OCI-LY1 (cell line): ENCODE results near the gene ADAM12.

Source experiments
- H2AFZ ChIP-seq: fragments of 200-600 bp; sonication (generic), shearing (Covaris generic); 2 replicates; pipeline ENCODE4 v1.6.0; 2014; ENCODE audit warnings: antibody characterized with exemption, mild to moderate bottlenecking, low read length
- H3F3A ChIP-seq: fragments of 200-600 bp; sonication (generic), shearing (Covaris generic); 2 replicates; pipeline ENCODE4 v1.6.0; 2014; ENCODE audit warnings: mild to moderate bottlenecking, antibody characterized with exemption, low read length, moderate library complexity; ENCODE audit not compliant: insufficient read depth
- H3K27ac ChIP-seq: fragments of 200-600 bp; sonication (generic); 2 replicates; pipeline ENCODE4 v1.5.1; 2014; ENCODE audit warnings: low read length, mixed run types, mild to moderate bottlenecking, low read depth; ENCODE audit not compliant: poor library complexity, severe bottlenecking
- H3K27me3 ChIP-seq: fragments of 200-600 bp; sonication (generic); 2 replicates; pipeline ENCODE4 v1.6.0; 2014; ENCODE audit warnings: antibody characterized with exemption, mild to moderate bottlenecking, low read length, moderate library complexity; ENCODE audit not compliant: insufficient read depth
- H3K36me3 ChIP-seq: fragments of 200-600 bp; sonication (generic); 2 replicates; pipeline ENCODE4 v1.6.1; 2014; ENCODE audit warnings: mild to moderate bottlenecking, antibody characterized with exemption, low read length, moderate library complexity, mixed read lengths; ENCODE audit not compliant: insufficient read depth
- H3K4me1 ChIP-seq: fragments of 200-600 bp; sonication (generic); 2 replicates; pipeline ENCODE4 v1.5.1; 2014; ENCODE audit warnings: mild to moderate bottlenecking, low read length, moderate library complexity; ENCODE audit not compliant: insufficient read depth, severe bottlenecking
- H3K4me2 ChIP-seq: fragments of 200-600 bp; sonication (generic), shearing (Covaris generic); 2 replicates; pipeline ENCODE4 v1.6.1; 2014; ENCODE audit warnings: low read length
- H3K4me3 ChIP-seq: fragments of 200-600 bp; sonication (generic); 2 replicates; pipeline ENCODE4 v1.5.1; 2014; ENCODE audit warnings: low read length, low read depth, mild to moderate bottlenecking, mixed read lengths; ENCODE audit not compliant: poor library complexity, severe bottlenecking
- H3K79me2 ChIP-seq: fragments of 200-600 bp; shearing (Covaris generic); 2 replicates; pipeline ENCODE4 v1.6.1; 2016; ENCODE audit warnings: mixed run types, low read length, mixed read lengths; ENCODE audit not compliant: insufficient read depth
- H3K9ac ChIP-seq: fragments of 200-600 bp; sonication (generic), shearing (Covaris generic); 2 replicates; pipeline ENCODE4 v1.6.1; 2014; ENCODE audit warnings: mild to moderate bottlenecking, low read length, mixed read lengths
- H3K9me2 ChIP-seq: fragments of 200-600 bp; sonication (generic), shearing (Covaris generic); 2 replicates; pipeline ENCODE4 v1.6.1; 2014; ENCODE audit warnings: low read depth, mild to moderate bottlenecking, low read length, mixed read lengths
- H3K9me3 ChIP-seq: fragments of 200-600 bp; shearing (Covaris generic); 2 replicates; pipeline ENCODE4 v1.6.1; 2014; ENCODE audit warnings: low read length, mixed read lengths
- H4K20me1 ChIP-seq: fragments of 200-600 bp; sonication (generic), shearing (Covaris generic); 2 replicates; pipeline ENCODE4 v1.6.0; 2016; ENCODE audit warnings: mild to moderate bottlenecking, low read length; ENCODE audit not compliant: insufficient read depth
- EZH2 ChIP-seq: fragments of 200-600 bp; sonication (generic), shearing (Covaris generic); IDR thresholded peaks from 2 replicates; pipeline ENCODE4 v1.8.0; 2017; ENCODE audit warnings: borderline replicate concordance, mixed run types, mild to moderate bottlenecking, antibody characterized with exemption, low read length, moderate library complexity, mixed read lengths
- TF ChIP-seq, protein P1 (sequence below): fragments of 200-600 bp; sonication (generic), shearing (Covaris generic); IDR thresholded peaks from 2 replicates; pipeline ENCODE4 v1.5.1; 2017; ENCODE audit warnings: mild to moderate bottlenecking, antibody characterized with exemption, low read length, moderate library complexity, mixed read lengths

The ADAM12 gene

DNA sequence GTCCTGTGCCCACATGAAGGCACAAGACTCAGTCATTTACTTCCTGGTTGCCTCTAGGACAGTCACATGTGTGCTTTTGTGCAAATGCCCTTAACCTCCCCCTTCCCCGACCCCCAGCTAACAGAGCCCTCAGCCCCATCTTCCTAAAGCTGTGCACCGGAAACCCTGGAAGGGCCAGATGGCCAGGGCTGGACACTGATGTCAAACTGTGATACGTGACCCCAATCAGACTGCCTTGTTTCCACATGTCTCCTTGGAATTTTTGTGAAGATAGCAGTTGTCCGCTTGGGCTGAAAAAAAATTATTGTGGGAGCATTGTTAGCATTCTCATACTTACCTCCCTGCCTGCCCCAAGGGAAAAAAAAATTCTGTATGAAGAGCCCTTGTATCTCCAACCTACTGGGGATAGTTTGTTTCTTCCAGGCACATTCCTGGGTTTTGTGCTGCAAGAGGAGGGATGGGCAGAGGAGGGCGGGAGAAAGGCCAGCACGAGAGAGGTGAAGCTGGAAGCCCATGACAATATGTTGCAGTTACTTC, 17.0 kb upstream of the ADAM12 start:
- Histone ChIP-seq H3K4me1 (no peaks in the 10 kb centered on the region), H3K36me3 (no peaks in the 10 kb centered on the region), H3K9me2 (no peaks in the 10 kb centered on the region), H2AFZ (no peak overlapping the region), H4K20me1 (no peaks in the 10 kb centered on the region), H3K9me3 (no peaks in the 10 kb centered on the region), H3K27ac (no peak overlapping the region), H3K79me2 (no peaks in the 10 kb centered on the region), H3K9ac (no peak overlapping the region), H3F3A (no peaks in the 10 kb centered on the region), H3K4me3 (no peak overlapping the region), H3K4me2 (no peak overlapping the region), H3K27me3 (no peaks in the 10 kb centered on the region)
- TF ChIP-seq, protein P1, sequence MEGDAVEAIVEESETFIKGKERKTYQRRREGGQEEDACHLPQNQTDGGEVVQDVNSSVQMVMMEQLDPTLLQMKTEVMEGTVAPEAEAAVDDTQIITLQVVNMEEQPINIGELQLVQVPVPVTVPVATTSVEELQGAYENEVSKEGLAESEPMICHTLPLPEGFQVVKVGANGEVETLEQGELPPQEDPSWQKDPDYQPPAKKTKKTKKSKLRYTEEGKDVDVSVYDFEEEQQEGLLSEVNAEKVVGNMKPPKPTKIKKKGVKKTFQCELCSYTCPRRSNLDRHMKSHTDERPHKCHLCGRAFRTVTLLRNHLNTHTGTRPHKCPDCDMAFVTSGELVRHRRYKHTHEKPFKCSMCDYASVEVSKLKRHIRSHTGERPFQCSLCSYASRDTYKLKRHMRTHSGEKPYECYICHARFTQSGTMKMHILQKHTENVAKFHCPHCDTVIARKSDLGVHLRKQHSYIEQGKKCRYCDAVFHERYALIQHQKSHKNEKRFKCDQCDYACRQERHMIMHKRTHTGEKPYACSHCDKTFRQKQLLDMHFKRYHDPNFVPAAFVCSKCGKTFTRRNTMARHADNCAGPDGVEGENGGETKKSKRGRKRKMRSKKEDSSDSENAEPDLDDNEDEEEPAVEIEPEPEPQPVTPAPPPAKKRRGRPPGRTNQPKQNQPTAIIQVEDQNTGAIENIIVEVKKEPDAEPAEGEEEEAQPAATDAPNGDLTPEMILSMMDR = no peak
- TF ChIP-seq EZH2 = no peak

DNA sequence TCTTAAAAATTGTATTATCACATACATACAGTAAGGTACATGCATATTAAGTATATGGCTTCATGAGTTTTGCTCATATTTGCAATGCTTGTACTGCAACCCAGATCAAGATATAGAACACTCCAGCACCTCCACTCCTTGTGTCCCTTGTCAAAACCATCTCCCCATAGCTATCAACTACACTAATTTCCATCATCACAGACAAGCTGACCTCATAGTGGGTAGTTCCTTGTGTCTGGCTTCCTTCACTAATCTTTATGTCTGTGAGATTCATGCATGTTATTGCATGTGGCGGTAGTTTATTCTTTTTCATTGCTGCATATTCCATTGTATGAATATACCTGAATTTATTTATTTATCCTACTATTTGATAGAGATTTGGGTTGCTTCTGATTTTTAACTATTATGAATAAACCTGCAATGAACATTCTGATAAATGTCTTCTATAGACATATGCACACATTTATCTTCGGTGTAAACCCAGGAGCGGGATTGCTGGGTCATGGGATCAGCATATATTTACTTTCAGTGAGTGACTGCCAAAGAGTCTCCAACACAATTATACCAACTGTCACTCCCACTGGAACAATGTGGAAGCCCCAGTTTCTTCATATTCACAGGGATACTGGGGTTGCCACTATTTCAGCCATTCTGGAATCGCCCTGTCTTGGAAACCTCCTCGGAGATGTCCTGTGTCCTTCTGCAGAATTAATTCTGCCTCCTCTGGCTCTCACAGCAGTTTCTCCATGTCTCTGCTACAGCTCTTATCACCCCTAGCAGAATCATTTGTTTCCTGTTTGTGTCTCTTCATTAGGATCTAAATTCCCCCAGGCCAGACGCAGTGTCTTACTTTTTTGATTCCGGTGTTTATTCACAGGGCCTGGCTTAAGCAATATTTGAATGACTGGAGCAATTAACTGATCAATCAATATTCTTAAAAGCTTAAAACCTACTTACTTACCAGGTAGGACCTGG, 14.7 kb upstream of the ADAM12 start:
- Histone ChIP-seq H3K27ac (no peak overlapping the region), H3K27me3 (no peaks in the 10 kb centered on the region), H3K9me2 (no peaks in the 10 kb centered on the region), H3K4me3 (no peak overlapping the region), H4K20me1 (no peaks in the 10 kb centered on the region), H3K4me1 (no peaks in the 10 kb centered on the region), H3K4me2 (no peak overlapping the region), H2AFZ (no peak overlapping the region), H3F3A (no peaks in the 10 kb centered on the region), H3K79me2 (no peaks in the 10 kb centered on the region), H3K36me3 (no peaks in the 10 kb centered on the region), H3K9me3 (no peaks in the 10 kb centered on the region), H3K9ac (no peak overlapping the region)
- TF ChIP-seq, protein P1 = no peak
- TF ChIP-seq EZH2 = no peak

DNA sequence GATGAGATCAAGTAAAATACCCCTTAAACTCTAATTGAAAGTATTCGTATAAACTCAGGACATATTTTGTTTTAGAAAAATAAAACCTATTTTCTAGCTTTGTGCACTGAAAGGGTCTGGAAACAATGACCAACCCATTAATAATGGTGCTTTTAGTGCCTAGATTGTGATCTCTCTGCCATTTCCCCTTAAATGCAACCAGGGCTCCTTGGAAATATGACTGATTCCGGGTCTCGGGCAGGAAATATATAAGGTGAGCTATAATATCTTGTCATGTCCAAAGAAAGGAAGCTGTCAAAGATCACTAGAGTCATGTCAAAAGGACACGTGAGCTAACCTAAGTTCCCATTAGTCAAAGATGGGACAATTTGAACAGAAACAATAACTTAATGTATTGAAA, 12.4 kb upstream of the ADAM12 start:
- Histone ChIP-seq H3K27ac (no peak overlapping the region), H3K9me3 (no peaks in the 10 kb centered on the region), H3K27me3 (no peaks in the 10 kb centered on the region), H3K9me2 (no peaks in the 10 kb centered on the region), H3K4me2 (no peak overlapping the region), H3K36me3 (no peaks in the 10 kb centered on the region), H3F3A (no peaks in the 10 kb centered on the region), H4K20me1 (no peaks in the 10 kb centered on the region), H3K4me1 (no peaks in the 10 kb centered on the region), H3K4me3 (no peak overlapping the region), H3K9ac (no peak overlapping the region), H3K79me2 (no peaks in the 10 kb centered on the region), H2AFZ (no peak overlapping the region)
- TF ChIP-seq, protein P1 = no peak
- no peak for TF ChIP-seq EZH2
